HepG2 (cell line): ENCODE measurements around the gene TMEM107. TPM values are rescaled to one million over a fixed set of nuclear protein-coding genes. Genes with fewer than 3 reads are reported as not detected.

Source experiments
- BCL3 ChIP-seq: sonication (generic); formaldehyde crosslinking; IDR thresholded peaks from 2 replicates; pipeline ENCODE4 v1.5.1; 2020; ENCODE audit warnings: mild to moderate bottlenecking, missing genetic modification reagents, moderate library complexity
- CBX2 ChIP-seq, 2 experiments: fragments of 200-600 bp in 1 of 2; sonication (generic); formaldehyde crosslinking in 1 of 2; IDR thresholded peaks; 2 replicates each; pipeline versions ENCODE4 v1.7.0 to v1.8.1; 2018 to 2022; ENCODE audit warnings: low read depth in 2 of 2, low read length in 1 of 2, mild to moderate bottlenecking in 1 of 2, missing genetic modification reagents in 1 of 2
- E2F1 ChIP-seq: sonication (generic); formaldehyde crosslinking; IDR thresholded peaks from 2 replicates; pipeline ENCODE4 v1.5.0; 2020; ENCODE audit warnings: missing genetic modification reagents
- EED ChIP-seq: sonication (generic); formaldehyde crosslinking; IDR thresholded peaks from 2 replicates; pipeline ENCODE4 v1.5.0; 2020; ENCODE audit warnings: mild to moderate bottlenecking, missing genetic modification reagents
- HMGA1 ChIP-seq: sonication (generic); formaldehyde crosslinking; conservative IDR thresholded peaks from 2 replicates; pipeline ENCODE4 v1.4.0; 2020; ENCODE audit warnings: missing genetic modification reagents
- JUNB ChIP-seq: sonication (generic); formaldehyde crosslinking; IDR thresholded peaks from 2 replicates; pipeline ENCODE4 v1.8.0; 2022; ENCODE audit warnings: missing genetic modification reagents, mild to moderate bottlenecking, borderline replicate concordance
- JUND ChIP-seq: sonication (generic); formaldehyde crosslinking; IDR thresholded peaks from 2 replicates; pipeline ENCODE4 v1.8.0; 2022; ENCODE audit warnings: mild to moderate bottlenecking, missing genetic modification reagents
- KAT8 ChIP-seq: IDR thresholded peaks from 2 replicates; pipeline ENCODE4 v1.6.1; 2016; ENCODE audit warnings: missing genetic modification reagents, missing compliant biosample characterization
- MTA1 ChIP-seq: sonication (generic); formaldehyde crosslinking; IDR thresholded peaks from 2 replicates; pipeline ENCODE4 v1.4.0; 2020; ENCODE audit warnings: missing genetic modification reagents, mild to moderate bottlenecking, borderline replicate concordance
- NFE2L2 ChIP-seq: fragments of 150-350 bp; IDR thresholded peaks from 2 replicates; pipeline ENCODE4 v1.6.1; 2014; ENCODE audit warnings: low read length
- NFYB ChIP-seq: sonication (generic); formaldehyde crosslinking; IDR thresholded peaks from 2 replicates; pipeline ENCODE4 v1.4.0; 2020; ENCODE audit warnings: missing genetic modification reagents
- PRDM4 ChIP-seq: sonication (generic); formaldehyde crosslinking; IDR thresholded peaks from 2 replicates; pipeline ENCODE4 v1.9.0; 2021; ENCODE audit warnings: missing genetic modification reagents, borderline replicate concordance
- RORA ChIP-seq: sonication (generic); formaldehyde crosslinking; IDR thresholded peaks from 2 replicates; pipeline ENCODE4 v1.5.0; 2020; ENCODE audit warnings: mild to moderate bottlenecking, missing genetic modification reagents, moderate library complexity
- SNAI1 ChIP-seq: sonication (generic); formaldehyde crosslinking; IDR thresholded peaks from 2 replicates; pipeline ENCODE4 v1.5.0; 2020; ENCODE audit warnings: mild to moderate bottlenecking, missing genetic modification reagents, borderline replicate concordance
- TIGD3 ChIP-seq: sonication (generic); formaldehyde crosslinking; IDR thresholded peaks from 2 replicates; pipeline ENCODE4 v1.5.1; 2020; ENCODE audit warnings: mild to moderate bottlenecking, missing genetic modification reagents, borderline replicate concordance
- ZC3H4 ChIP-seq: sonication (generic); formaldehyde crosslinking; IDR thresholded peaks from 2 replicates; pipeline ENCODE4 v1.4.0; 2020; ENCODE audit warnings: missing genetic modification reagents, borderline replicate concordance
- ZFP36 ChIP-seq: fragments of 150-350 bp; IDR thresholded peaks from 2 replicates; pipeline ENCODE4 v1.6.1; 2018; ENCODE audit warnings: borderline replicate concordance, low read length, low read depth; ENCODE audit not compliant: partially characterized antibody
- ZFP41 ChIP-seq: sonication (generic); formaldehyde crosslinking; IDR thresholded peaks from 2 replicates; pipeline ENCODE4 v1.4.0; 2020; ENCODE audit warnings: mild to moderate bottlenecking, missing genetic modification reagents, borderline replicate concordance
- ZFP62 ChIP-seq: sonication (generic); formaldehyde crosslinking; IDR thresholded peaks from 2 replicates; pipeline ENCODE4 v1.4.0; 2020; ENCODE audit warnings: missing genetic modification reagents
- ZNF136 ChIP-seq: sonication (generic); formaldehyde crosslinking; IDR thresholded peaks from 2 replicates; pipeline ENCODE4 v1.8.1; 2022; ENCODE audit warnings: low read depth, mild to moderate bottlenecking, moderate library complexity, missing genetic modification reagents
- ZNF263 ChIP-seq: sonication (generic); formaldehyde crosslinking; IDR thresholded peaks from 2 replicates; pipeline ENCODE4 v1.4.0; 2020; ENCODE audit warnings: missing genetic modification reagents
- ZNF275 ChIP-seq: sonication (generic); formaldehyde crosslinking; IDR thresholded peaks from 2 replicates; pipeline ENCODE4 v1.8.0; 2022; ENCODE audit warnings: missing genetic modification reagents, mild to moderate bottlenecking, inconsistent platforms, borderline replicate concordance
- ZNF879 ChIP-seq: sonication (generic); formaldehyde crosslinking; IDR thresholded peaks from 2 replicates; pipeline ENCODE4 v1.8.1; 2023; ENCODE audit warnings: missing genetic modification reagents
- polyA plus RNA-seq, 8 experiments: library from polyadenylated mRNA; depleted of rRNA in 3 of 8; stranded (reverse) in 7 of 8; unstranded in 1 of 8; fragments of >200 nt; fragmentation: Illumina TruSeq in 4 of 8; extraction: Trizol in 4 of 8; gene quantifications; 2 replicates each; pipeline versions ENCODE4 v1.2.1 to v1.2.3, GENCODE V29; 2011 to 2016; ENCODE audit warnings: low read depth in 4 of 8, missing spikeins in 1 of 8, mixed read lengths in 1 of 8; ENCODE audit not compliant: insufficient read depth in 1 of 8
- total RNA-seq, 5 experiments: library from RNA; depleted of rRNA; stranded (reverse); fragments of >200 nt; fragmentation: Illumina TruSeq; extraction: Trizol; gene quantifications; 2 replicates each; pipeline ENCODE4 v1.2.3, GENCODE V29; 2016; ENCODE audit warnings: low read depth in 1 of 5

TMEM107 gene
- total and polyA plus RNA-seq, 2 of the 13 experiments (the other 11 are each of a cell fraction or from before 2014, with no cell fraction given), result 7.2 to 15.3 TPM

DNA sequence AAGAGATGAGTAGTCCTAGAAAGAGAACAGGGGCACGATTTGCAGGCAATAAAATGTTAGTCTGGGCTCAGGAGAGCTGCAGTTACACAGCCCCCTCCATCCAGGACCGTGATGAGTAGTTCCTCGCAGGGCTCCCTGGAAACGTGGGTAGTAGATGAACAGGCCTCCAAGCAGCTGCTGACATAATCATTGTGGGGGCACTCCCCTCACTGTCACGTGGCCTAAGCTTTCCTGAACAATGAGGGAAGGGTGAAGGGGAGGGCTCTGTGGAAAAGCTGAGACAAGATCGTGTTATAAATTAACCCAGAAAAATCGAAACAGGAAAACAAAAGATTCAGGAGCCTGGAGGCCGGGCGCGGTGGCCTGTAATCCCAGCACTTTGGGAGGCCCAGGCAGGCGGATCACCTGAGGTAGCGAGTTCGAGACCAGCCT lies 22.6 kb downstream of the TMEM107 start (continued):
- no peak for TF ChIP-seq RORA (CRISPR knock-in tag)
- no peak for TF ChIP-seq ZNF275 (CRISPR knock-in tag)
- TF ChIP-seq ZNF879, result no peak
- TF ChIP-seq E2F1 (CRISPR knock-in tag), result no peak
- no peak for TF ChIP-seq HMGA1 (CRISPR knock-in tag)
- no peak for TF ChIP-seq ZFP41 (CRISPR knock-in tag)
- TF ChIP-seq BCL3, result no peak
- no peak for TF ChIP-seq SNAI1 (CRISPR knock-in tag)
- no peak for TF ChIP-seq ZFP36
- TF ChIP-seq KAT8 (CRISPR knock-in tag), result no peak; the same call in 1 of the 2 replicates
- no peak for TF ChIP-seq ZNF263 (CRISPR knock-in tag)
- no peak for TF ChIP-seq MTA1 (CRISPR knock-in tag)
- TF ChIP-seq ZC3H4 (CRISPR knock-in tag), result no peak
- TF ChIP-seq EED (CRISPR knock-in tag), result no peak
- no peak for TF ChIP-seq NFYB (CRISPR knock-in tag)
- no peak for TF ChIP-seq ZFP62 (CRISPR knock-in tag)
- TF ChIP-seq JUND (CRISPR knock-in tag), result peak; percentile 43; the same call in 1 of the 2 replicates
- TF ChIP-seq NFE2L2, result no peak
- no peak for TF ChIP-seq TIGD3 (CRISPR knock-in tag)
- TF ChIP-seq ZNF136, result no peak
- TF ChIP-seq JUNB, result no peak
- no peak for TF ChIP-seq CBX2 (IDR thresholded peaks at IDR 0.05; ENCODE audit: low read depth, low read length)
- no peak for TF ChIP-seq CBX2 (CRISPR knock-in tag; IDR thresholded peaks at IDR 0.05; ENCODE audit: low read depth)
- no peak for TF ChIP-seq PRDM4
